Activated CD8-positive, alpha-beta T cell treated with anti-CD3 and anti-CD28 coated beads, Interleukin-2, amount 10 ng/mL, durations not matched to agents 7 days and 5 days (primary cell): Measurements from ENCODE around the gene DACH1. TPM values are rescaled to one million over a fixed set of nuclear protein-coding genes. Genes with fewer than 3 reads are reported as not detected.

Experiments used
- ATAC-seq: fragments of 150-1000 bp; cut with Tn5 transposase; one replicate; pipeline ENCODE4 v1.10.0; 2021; ENCODE audit warnings: moderate library complexity
- CTCF ChIA-PET: fragments of 350-600 bp; sonication (Branson Sonifier 250); formaldehyde crosslinking; loops from one replicate; lab custom pipeline; 2021; ENCODE audit warnings: antibody characterized with exemption; lab: Charles Lee
- POLR2A ChIA-PET: fragments of 350-600 bp; sonication (Branson Sonifier 250); formaldehyde crosslinking; loops from one replicate; lab custom pipeline; 2021; ENCODE audit warnings: antibody characterized with exemption; lab: Charles Lee
- DNase-seq: peaks from one replicate; pipeline ENCODE4 v3.0.0-alpha.2; 2020
- H3K27ac Mint-ChIP-seq: one replicate; pipeline ENCODE4 v1.8.0; 2021; ENCODE audit warnings: mild to moderate bottlenecking, mixed read lengths
- H3K27me3 Mint-ChIP-seq: one replicate; pipeline ENCODE4 v1.8.0; 2021; ENCODE audit warnings: low read depth, mixed read lengths
- H3K36me3 Mint-ChIP-seq: one replicate; pipeline ENCODE4 v1.8.0; 2021; ENCODE audit warnings: low read depth, mixed read lengths
- H3K4me1 Mint-ChIP-seq: one replicate; pipeline ENCODE4 v1.8.0; 2021; ENCODE audit warnings: low read depth, mixed read lengths
- H3K4me3 Mint-ChIP-seq: one replicate; pipeline ENCODE4 v1.8.0; 2021; ENCODE audit warnings: mild to moderate bottlenecking, mixed read lengths
- H3K9me3 Mint-ChIP-seq: one replicate; pipeline ENCODE4 v1.8.0; 2022; ENCODE audit warnings: mixed read lengths; ENCODE audit not compliant: insufficient read depth
- total RNA-seq, 2 experiments: library from RNA; stranded (reverse); gene quantifications; one replicate each; pipeline ENCODE4 v1.2.3, GENCODE V29; 2021

Gene DACH1
- total RNA-seq, 2 experiments from 2014 or later, result not detected

DNA sequence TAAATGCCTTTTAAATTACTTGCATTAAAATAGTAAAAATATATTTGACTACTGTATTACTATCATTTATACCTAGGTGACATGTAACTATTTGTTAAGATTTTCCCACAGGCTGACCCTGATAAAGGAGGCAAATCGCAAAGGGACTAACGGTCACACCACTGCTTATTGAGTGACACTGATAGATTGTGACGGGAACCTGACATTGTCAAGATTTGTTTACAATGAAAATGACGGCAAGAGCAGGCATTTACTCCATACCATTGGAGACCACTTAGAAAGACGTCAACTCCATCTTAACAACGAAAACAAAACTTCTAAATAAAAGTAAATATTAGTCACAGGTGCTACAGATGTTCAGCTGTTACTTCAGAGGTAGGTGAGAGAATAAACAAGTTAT is 289.0 kb downstream of the DACH1 start:
- ChIA-PET CTCF (no interaction called here), POLR2A (no interaction called here)
- H3K27me3 Mint-ChIP-seq, result no peaks in the 10 kb centered on the region
- no peak overlapping the region for H3K27ac Mint-ChIP-seq
- ATAC-seq (no peak), DNase-seq (no peak)
- H3K9me3 Mint-ChIP-seq, result no peaks in the 10 kb centered on the region
- H3K36me3 Mint-ChIP-seq, result no peaks in the 10 kb centered on the region
- no peaks in the 10 kb centered on the region for H3K4me1 Mint-ChIP-seq
- H3K4me3 Mint-ChIP-seq, result no peak overlapping the region

DNA sequence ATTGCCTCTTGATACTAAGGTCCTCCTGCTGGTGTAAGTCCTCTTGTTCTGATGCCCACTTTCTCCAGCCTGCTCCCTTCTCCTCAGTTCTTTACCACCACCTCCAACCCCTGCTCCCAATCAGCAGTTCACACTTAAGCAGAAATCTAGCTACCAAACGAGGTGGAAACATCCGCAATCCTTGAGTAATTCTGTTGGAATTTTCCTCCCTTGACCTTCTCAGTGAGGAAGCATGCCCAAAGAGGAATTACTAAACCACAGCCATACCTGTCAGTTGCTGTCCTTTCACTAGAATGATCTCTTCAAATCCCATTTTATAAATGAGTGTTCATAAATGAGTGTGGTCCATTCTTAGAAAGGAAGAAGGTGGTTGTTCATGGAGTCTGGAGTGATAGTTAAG is 289.9 kb downstream of the DACH1 start:
- H3K4me1 Mint-ChIP-seq, result no peaks in the 10 kb centered on the region
- no peaks in the 10 kb centered on the region for H3K9me3 Mint-ChIP-seq
- H3K36me3 Mint-ChIP-seq, result no peaks in the 10 kb centered on the region
- H3K27me3 Mint-ChIP-seq, result no peaks in the 10 kb centered on the region
- DNase-seq (no peak), ATAC-seq (no peak)
- no peak overlapping the region for H3K27ac Mint-ChIP-seq
- CTCF ChIA-PET, result no interaction called here
- POLR2A ChIA-PET, result no interaction called here
- H3K4me3 Mint-ChIP-seq, result no peak overlapping the region

DNA sequence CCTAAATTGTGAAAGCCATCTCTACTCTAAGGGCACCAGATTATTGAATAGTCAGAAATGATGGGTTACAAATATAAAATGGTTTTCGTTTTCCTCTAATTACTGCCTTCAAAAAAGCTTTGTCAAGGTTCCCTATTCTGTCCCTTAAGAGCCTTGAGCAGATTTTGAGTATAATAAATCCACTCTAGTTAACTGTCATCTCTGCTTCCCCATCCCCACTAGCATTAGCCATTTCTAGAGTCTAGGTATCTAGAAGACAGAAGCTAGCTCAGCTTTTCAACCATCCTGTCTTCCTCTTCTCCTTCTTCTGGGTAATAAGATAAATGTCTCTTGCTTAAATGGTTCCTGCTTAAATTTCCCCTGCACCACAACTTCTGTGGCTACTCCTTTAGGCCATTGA is 290.4 kb downstream of the DACH1 start:
- Mint-ChIP-seq H3K27ac (no peak overlapping the region), H3K9me3 (no peaks in the 10 kb centered on the region), H3K27me3 (no peaks in the 10 kb centered on the region), H3K36me3 (no peaks in the 10 kb centered on the region), H3K4me3 (no peak overlapping the region), H3K4me1 (no peaks in the 10 kb centered on the region)
- ATAC-seq, result no peak
- CTCF ChIA-PET, result no interaction called here
- DNase-seq, result no peak
- POLR2A ChIA-PET, result no interaction called here

DNA sequence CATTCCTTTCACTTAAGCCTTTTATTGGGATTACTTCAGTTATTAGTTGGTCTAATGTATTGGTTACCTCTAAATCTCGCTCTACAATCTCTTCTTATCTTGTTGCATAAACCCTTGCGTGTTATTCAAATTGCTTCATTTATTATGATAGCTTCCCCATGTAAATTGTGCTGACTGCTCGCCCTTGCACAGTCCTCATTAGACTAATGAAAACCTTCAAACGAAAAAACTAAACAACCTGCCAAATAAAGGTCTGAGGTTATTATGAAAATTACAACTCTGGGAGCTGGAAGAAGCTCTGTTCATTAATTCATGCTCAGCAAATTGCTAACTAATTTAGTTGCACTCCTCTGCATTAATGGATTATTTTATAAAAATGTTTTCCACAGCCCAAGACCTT is 320.1 kb downstream of the DACH1 start:
- H3K4me3 Mint-ChIP-seq, result no peak overlapping the region

DNA sequence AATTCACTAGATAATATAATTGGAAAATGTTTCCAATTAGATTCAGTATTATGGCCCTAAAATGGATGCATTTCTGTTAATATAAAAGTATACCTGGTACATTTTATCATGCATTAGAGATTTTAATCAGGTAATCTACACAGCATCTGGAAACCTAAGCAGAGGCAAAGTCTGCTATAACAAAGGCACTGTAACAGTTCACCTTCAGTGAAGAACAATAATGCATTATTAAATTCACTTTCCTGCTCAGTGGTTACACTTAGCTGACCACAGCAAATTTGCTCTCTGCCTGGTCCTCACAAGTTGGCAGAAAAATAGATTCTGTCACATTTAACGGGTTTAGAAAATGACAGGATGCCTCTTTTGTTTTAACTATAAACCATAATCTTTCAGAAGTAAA is 326.9 kb downstream of the DACH1 start:
- Mint-ChIP-seq H3K4me3 (no peak overlapping the region), H3K36me3 (no peaks in the 10 kb centered on the region), H3K4me1 (no peaks in the 10 kb centered on the region), H3K27ac (no peak overlapping the region), H3K9me3 (no peaks in the 10 kb centered on the region), H3K27me3 (no peaks in the 10 kb centered on the region)
- ATAC-seq (no peak), DNase-seq (no peak)
- ChIA-PET CTCF (no interaction called here), POLR2A (no interaction called here)

More for the DNA sequence above, 320.1 kb downstream of the DACH1 start:
- H3K27ac Mint-ChIP-seq, result no peak overlapping the region
- no peaks in the 10 kb centered on the region for H3K36me3 Mint-ChIP-seq
- DNase-seq, result no peak
- no peaks in the 10 kb centered on the region for H3K27me3 Mint-ChIP-seq
- POLR2A ChIA-PET, result no interaction called here
- H3K4me1 Mint-ChIP-seq, result no peaks in the 10 kb centered on the region
- CTCF ChIA-PET, result no interaction called here
- no peaks in the 10 kb centered on the region for H3K9me3 Mint-ChIP-seq
- no peak for ATAC-seq

DNA sequence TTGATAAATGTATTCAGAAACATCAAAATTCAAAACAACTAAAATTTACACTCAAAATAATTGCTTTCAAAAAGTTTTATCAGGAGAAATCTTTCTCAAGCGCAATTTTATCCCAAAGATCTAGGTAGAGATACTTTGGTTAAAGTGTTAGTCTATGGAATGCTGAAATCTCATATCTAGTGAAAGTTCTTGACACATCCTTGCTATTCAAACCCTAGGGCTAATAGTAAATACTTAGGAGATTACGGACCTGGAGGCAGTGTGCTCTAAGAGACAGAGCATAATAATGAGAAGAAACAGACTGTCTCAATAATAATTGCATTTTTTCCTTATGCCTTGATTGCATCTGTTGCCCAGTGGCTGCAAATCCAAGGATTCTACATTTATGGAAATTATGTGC is 330.8 kb downstream of the DACH1 start:
- H3K9me3 Mint-ChIP-seq, result no peaks in the 10 kb centered on the region
- no peak overlapping the region for H3K27ac Mint-ChIP-seq
- ATAC-seq, result no peak
- no peak for DNase-seq
- H3K4me3 Mint-ChIP-seq, result no peak overlapping the region
- no peaks in the 10 kb centered on the region for H3K27me3 Mint-ChIP-seq
- H3K36me3 Mint-ChIP-seq, result no peaks in the 10 kb centered on the region
- CTCF ChIA-PET, result no interaction called here
- POLR2A ChIA-PET, result no interaction called here
- H3K4me1 Mint-ChIP-seq, result no peaks in the 10 kb centered on the region

DNA sequence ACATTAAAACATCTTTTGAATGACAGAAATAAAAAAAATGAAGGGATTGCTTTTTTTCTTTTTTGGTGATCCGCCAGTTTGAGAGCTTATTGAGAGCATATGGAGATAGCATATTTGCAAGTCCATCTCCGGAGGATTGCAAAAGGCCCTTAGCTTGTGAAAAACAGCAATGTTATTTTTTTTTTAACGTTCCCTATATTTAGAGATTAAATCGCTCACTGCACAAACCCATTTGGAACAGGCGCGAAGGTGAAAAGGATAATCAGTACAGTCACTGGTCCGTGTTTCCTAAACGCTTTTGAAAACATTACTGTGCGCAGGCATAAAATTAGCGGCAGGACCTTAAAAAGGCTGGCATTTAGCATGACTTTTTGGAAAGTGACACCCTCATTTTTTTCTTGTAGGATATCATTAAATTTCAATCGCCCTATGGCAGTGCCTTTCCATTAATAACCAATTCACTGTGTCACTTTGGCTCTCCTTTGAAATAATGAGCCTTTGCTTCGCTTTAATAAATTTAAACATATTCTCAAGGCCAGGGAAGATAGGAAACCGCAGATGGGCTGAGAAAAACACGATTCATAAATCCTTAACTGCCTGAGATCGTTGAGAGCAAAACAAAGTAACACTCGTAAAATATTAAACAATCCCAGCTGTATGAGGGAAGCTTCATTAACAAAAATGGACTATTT is 342.2 kb downstream of the DACH1 start:
- CTCF ChIA-PET, result no interaction called here
- no peak overlapping the region for H3K27ac Mint-ChIP-seq
- no peaks in the 10 kb centered on the region for H3K4me1 Mint-ChIP-seq
- no peak overlapping the region for H3K4me3 Mint-ChIP-seq
- POLR2A ChIA-PET, result no interaction called here
- no peak for DNase-seq
- no peaks in the 10 kb centered on the region for H3K27me3 Mint-ChIP-seq
- no peaks in the 10 kb centered on the region for H3K9me3 Mint-ChIP-seq
- no peak for ATAC-seq
- H3K36me3 Mint-ChIP-seq, result no peaks in the 10 kb centered on the region

DNA sequence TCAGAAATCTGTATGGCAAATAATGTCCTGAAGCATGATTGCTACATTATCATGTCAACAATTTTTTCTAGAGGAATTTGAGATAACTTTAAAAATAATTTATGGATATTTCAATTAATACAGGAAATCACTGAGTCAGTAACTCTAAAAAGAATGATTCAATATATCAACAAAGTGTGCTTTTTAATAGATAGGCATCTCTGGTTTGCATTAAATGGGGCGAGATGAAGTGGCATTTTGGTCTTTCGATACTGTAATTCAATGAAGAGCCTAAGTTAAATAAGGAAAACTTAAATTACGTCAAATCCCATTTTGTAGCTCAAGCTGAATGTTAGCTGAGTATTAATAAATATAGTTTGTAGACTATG is 342.8 kb downstream of the DACH1 start:
- no peaks in the 10 kb centered on the region for H3K9me3 Mint-ChIP-seq
- H3K4me1 Mint-ChIP-seq, result no peaks in the 10 kb centered on the region
- no peak overlapping the region for H3K27ac Mint-ChIP-seq
- no peak for ATAC-seq
- no peak for DNase-seq
- no peaks in the 10 kb centered on the region for H3K27me3 Mint-ChIP-seq
- H3K4me3 Mint-ChIP-seq, result no peak overlapping the region
- ChIA-PET CTCF (no interaction called here), POLR2A (no interaction called here)
- H3K36me3 Mint-ChIP-seq, result no peaks in the 10 kb centered on the region

DNA sequence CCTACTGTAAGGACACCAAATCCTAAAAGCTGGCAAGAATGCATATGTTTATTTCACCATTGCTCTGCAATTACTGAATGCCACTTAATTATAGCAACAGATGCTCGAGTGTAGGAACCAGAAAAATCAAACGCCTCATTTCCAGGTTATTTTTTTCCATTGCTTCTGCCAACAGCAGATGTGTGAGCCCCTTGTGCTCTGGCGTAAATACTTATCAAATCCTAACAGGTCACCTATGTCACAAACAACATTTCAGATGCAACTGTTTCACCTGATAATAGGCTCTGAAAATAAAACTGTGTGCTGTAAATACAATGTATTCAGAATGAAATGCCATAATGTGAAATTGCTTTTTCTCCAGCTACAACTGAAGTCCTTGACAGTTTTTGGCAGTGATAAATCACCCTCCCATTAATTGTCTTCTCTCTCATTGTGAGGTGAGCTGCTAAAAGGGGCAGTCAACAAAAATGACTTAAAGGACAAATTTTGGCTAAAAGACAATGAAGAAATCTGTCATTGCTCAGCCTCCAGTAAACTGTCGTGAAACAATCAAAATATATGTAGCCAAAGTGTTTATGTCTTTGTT is 344.0 kb downstream of the DACH1 start:
- H3K4me3 Mint-ChIP-seq, result no peak overlapping the region
- H3K9me3 Mint-ChIP-seq, result no peaks in the 10 kb centered on the region
- ATAC-seq (no peak), DNase-seq (no peak)
- ChIA-PET POLR2A (no interaction called here), CTCF (no interaction called here)
- H3K27me3 Mint-ChIP-seq, result no peaks in the 10 kb centered on the region
- H3K27ac Mint-ChIP-seq, result no peak overlapping the region
- no peaks in the 10 kb centered on the region for H3K36me3 Mint-ChIP-seq
- no peaks in the 10 kb centered on the region for H3K4me1 Mint-ChIP-seq

DNA sequence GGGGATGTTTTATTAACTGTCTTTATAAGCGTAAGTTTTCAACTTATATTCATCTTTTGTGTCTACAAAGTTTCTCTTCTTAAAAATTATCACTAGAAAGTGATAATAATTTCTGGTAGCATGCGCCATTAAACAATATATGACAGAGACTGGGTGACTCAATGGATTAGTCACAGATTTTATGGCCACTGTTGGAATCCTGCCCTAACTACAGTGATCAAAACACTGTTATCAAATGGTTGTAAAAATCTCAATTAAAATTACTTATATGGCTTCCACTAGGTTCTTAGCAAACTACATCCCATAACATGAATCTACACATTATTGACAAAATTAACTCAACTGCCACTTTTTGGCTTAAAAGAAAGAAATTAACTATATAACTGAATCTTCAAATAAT is 350.0 kb downstream of the DACH1 start:
- POLR2A ChIA-PET, result no interaction called here
- ATAC-seq (no peak), DNase-seq (no peak)
- Mint-ChIP-seq H3K9me3 (no peaks in the 10 kb centered on the region), H3K27ac (no peak overlapping the region), H3K4me3 (no peak overlapping the region), H3K36me3 (no peaks in the 10 kb centered on the region), H3K27me3 (no peaks in the 10 kb centered on the region), H3K4me1 (no peaks in the 10 kb centered on the region)
- CTCF ChIA-PET, result no interaction called here

DNA sequence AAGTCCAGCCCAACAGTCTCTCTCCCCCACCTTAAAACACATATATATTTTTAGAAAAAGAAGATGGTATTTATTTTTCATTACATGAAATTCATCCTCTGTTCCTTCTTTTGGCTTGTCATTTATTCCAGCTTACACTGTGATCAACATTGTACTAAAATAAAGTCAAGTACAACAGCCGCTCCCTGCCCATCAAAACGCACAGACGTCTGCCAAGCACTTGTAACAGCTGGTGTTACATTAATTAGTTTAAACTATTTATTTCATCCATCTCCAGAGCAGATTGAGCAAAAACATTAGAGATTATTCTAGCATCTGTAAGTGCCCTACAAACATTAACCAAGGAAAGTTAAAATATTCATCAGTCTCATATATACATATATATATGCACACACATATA is 350.5 kb downstream of the DACH1 start:
- no peak overlapping the region for H3K27ac Mint-ChIP-seq
- ATAC-seq (no peak), DNase-seq (no peak)
- ChIA-PET POLR2A (no interaction called here), CTCF (no interaction called here)
- H3K36me3 Mint-ChIP-seq, result no peaks in the 10 kb centered on the region
- H3K4me1 Mint-ChIP-seq, result no peaks in the 10 kb centered on the region
- H3K9me3 Mint-ChIP-seq, result no peaks in the 10 kb centered on the region
- H3K4me3 Mint-ChIP-seq, result no peak overlapping the region
- no peaks in the 10 kb centered on the region for H3K27me3 Mint-ChIP-seq

DNA sequence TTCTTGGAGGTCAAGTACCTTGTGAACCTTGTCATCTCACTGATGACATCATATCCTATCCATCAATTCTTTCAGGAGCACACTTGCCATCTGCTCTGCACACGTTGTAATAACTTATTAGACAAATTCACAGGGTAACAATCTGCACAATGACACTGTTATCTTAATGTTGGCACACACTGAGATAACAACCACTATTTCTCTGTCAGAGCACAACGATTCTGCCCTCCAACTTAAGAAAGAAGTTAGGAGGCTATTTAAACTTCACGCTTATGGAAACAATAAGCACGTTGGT is 351.3 kb downstream of the DACH1 start:
- Mint-ChIP-seq H3K27ac (no peak overlapping the region), H3K36me3 (no peaks in the 10 kb centered on the region), H3K4me1 (no peaks in the 10 kb centered on the region), H3K9me3 (no peaks in the 10 kb centered on the region), H3K27me3 (no peaks in the 10 kb centered on the region), H3K4me3 (no peak overlapping the region)
- DNase-seq (no peak), ATAC-seq (no peak)
- CTCF ChIA-PET, result no interaction called here
- POLR2A ChIA-PET, result no interaction called here
